K562 (cell line): ENCODE measurements around the gene PPFIBP2. TPM values are rescaled to one million over a fixed set of nuclear protein-coding genes. Genes with fewer than 3 reads are reported as not detected.

Experiments
- ADNP ChIP-seq: fragments of 200-800 bp; sonication (Bioruptor generic); IDR thresholded peaks from 2 replicates; pipeline ENCODE4 v1.6.1; 2016; ENCODE audit warnings: missing genetic modification characterization, missing compliant biosample characterization
- CBX5 ChIP-seq: IDR thresholded peaks from 2 replicates; pipeline ENCODE4 v1.6.1; 2014; ENCODE audit warnings: low read depth, borderline replicate concordance
- HIVEP1 ChIP-seq: fragments of 250-450 bp; sonication (Bioruptor Pico); IDR thresholded peaks from 2 replicates; pipeline ENCODE4 v1.4.0; 2020; ENCODE audit warnings: mild to moderate bottlenecking
- MGA ChIP-seq: fragments of 450-650 bp; IDR thresholded peaks from 2 replicates; pipeline ENCODE4 v1.6.1; 2016; ENCODE audit warnings: mild to moderate bottlenecking, moderate library complexity
- SMARCA5 ChIP-seq: fragments of 450-650 bp; IDR thresholded peaks from 2 replicates; pipeline ENCODE4 v1.6.1; 2016
- TBP ChIP-seq: optimal IDR thresholded peaks from 2 replicates; pipeline ENCODE3; 2011; ENCODE audit warnings: low read depth, low read length, improper control_type of control experiment
- ZBTB33 ChIP-seq: sonication (generic); formaldehyde crosslinking; IDR thresholded peaks from 2 replicates; pipeline ENCODE4 v1.8.1; 2023; ENCODE audit warnings: mild to moderate bottlenecking, missing genetic modification reagents
- ZFP30 ChIP-seq: fragments of 250-450 bp; sonication (Bioruptor Pico); IDR thresholded peaks from 2 replicates; pipeline ENCODE4 v1.8.0; 2022; ENCODE audit warnings: moderate library complexity, mild to moderate bottlenecking, inconsistent platforms, borderline replicate concordance
- ZNF134 ChIP-seq: fragments of 250-450 bp; sonication (Bioruptor Pico); conservative IDR thresholded peaks from 2 replicates; pipeline ENCODE4 v1.4.0; 2020
- ZNF347 ChIP-seq: fragments of 450-650 bp; formaldehyde crosslinking; IDR thresholded peaks from 2 replicates; pipeline ENCODE4 v1.4.0; 2020; ENCODE audit warnings: low read depth, mild to moderate bottlenecking, moderate library complexity
- polyA plus RNA-seq, 8 experiments: library from polyadenylated mRNA; depleted of rRNA in 4 of 8; stranded (reverse) in 5 of 8; unstranded in 3 of 8; fragments of >200 nt; fragmentation: Nextera tagmentation in 2 of 8; fragmentation: Illumina TruSeq in 1 of 8; extraction: Ambion mirVana in 2 of 8; extraction: Trizol in 1 of 8; gene quantifications; 2 replicates each; pipeline versions ENCODE4 v1.2.1 to v1.2.3, GENCODE V29; 2011 to 2014; ENCODE audit warnings: inconsistent platforms in 1 of 8, missing spikeins in 1 of 8
- total RNA-seq, 7 experiments: library from RNA; depleted of rRNA in 6 of 7; stranded (reverse); fragments of >200 nt in 6 of 7; fragmentation: Illumina TruSeq in 2 of 7; extraction: Trizol in 2 of 7; gene quantifications; 2 replicates each; pipeline versions ENCODE4 v1.2.1 to v1.2.3, GENCODE V29; 2011 to 2021; ENCODE audit warnings: low replicate concordance in 1 of 7
- TF ChIP-seq, protein P1 (sequence below): fragments of 250-450 bp; sonication (Bioruptor Pico); IDR thresholded peaks from 2 replicates; pipeline ENCODE4 v1.9.0; 2021; ENCODE audit warnings: mild to moderate bottlenecking
- TF ChIP-seq, protein P2 (sequence below), 2 experiments: IDR thresholded peaks; 2 replicates each; pipeline ENCODE4 v1.6.1; 2011; ENCODE audit warnings: borderline replicate concordance in 1 of 2, control low read depth in 1 of 2, low read depth in 1 of 2, low read length in 1 of 2, mild to moderate bottlenecking in 1 of 2, mixed read lengths in 1 of 2, moderate library complexity in 1 of 2; ENCODE audit not compliant: insufficient read depth in 1 of 2, insufficient read length in 1 of 2, poor library complexity in 1 of 2, severe bottlenecking in 1 of 2; ENCODE audit errors: extremely low read depth in 1 of 2

The PPFIBP2 gene
- total and polyA plus RNA-seq, 9 of the 15 experiments (the other 6 are each of a cell fraction or from before 2014, with no cell fraction given): 0.18 to 3.4 (median 1.2) TPM

DNA sequence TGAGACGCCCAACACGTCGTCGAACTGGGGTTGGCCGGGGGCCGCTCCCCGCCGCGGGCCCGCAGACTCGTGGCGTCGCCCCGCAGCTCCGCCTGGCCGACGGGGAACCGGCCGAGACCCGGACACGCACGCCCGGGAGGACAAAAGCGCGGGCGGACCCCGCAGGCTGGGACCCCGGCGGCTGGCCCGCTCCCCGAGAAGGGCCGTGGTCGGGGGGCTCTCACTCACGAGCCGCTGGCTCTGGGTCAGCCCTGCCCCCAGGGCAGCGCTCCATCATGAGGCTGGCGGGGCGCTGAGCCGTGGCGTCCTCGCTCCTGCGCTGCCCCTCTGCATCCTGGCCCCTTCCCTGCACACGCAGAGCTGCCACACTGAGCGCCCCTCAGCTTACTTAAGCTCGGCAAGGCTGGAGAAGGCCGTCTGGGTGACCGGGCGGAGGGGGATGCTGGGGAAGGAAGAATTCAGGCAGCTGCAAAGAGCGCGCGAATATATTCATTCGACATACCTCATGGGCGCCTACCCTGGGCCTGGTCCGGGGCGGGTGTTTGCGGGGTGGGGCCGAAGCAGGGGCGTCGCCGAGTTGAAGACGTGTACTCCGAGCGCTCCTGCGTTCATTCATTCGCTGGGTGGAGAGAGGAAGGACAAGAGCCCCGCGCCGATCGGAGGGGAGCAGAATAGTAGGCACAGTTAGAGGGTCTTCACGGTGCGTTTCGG, 160.1 kb downstream of the PPFIBP2 start (continued):
- TF ChIP-seq CBX5 (no peak), ZNF347 (CRISPR knock-in tag) (no peak), HIVEP1 (CRISPR knock-in tag) (no peak), MGA (peak; percentile 46; the same call in 1 of the 2 replicates), SMARCA5 (no peak), ZFP30 (CRISPR knock-in tag) (no peak), ADNP (tag) (no peak), ZBTB33 (no peak), TBP (peak; percentile 41), ZNF134 (no peak)
- TF ChIP-seq, protein P1, sequence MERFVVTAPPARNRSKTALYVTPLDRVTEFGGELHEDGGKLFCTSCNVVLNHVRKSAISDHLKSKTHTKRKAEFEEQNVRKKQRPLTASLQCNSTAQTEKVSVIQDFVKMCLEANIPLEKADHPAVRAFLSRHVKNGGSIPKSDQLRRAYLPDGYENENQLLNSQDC: no peak
- TF ChIP-seq, protein P2, sequence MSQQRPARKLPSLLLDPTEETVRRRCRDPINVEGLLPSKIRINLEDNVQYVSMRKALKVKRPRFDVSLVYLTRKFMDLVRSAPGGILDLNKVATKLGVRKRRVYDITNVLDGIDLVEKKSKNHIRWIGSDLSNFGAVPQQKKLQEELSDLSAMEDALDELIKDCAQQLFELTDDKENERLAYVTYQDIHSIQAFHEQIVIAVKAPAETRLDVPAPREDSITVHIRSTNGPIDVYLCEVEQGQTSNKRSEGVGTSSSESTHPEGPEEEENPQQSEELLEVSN (IDR thresholded peaks at IDR 0.05; ENCODE audit: borderline replicate concordance in 1 of 2, extremely low read depth in 1 of 2, insufficient read depth in 1 of 2, insufficient read length in 1 of 2, low read depth in 1 of 2, low read length in 1 of 2, poor library complexity in 1 of 2, severe bottlenecking in 1 of 2): peak in 1 of 2 experiments; percentile 35
